BE2C (cell line): ENCODE data around the gene RFX2.

Experiments used
- DNase-seq: peaks from one replicate; pipeline ENCODE4 v3.0.0-alpha.2; 2020
- H3K27me3 ChIP-seq: fragments of 250-450 bp; sonication (Bioruptor Pico); 2 replicates; pipeline ENCODE4 v1.5.1; 2020; ENCODE audit warnings: mild to moderate bottlenecking
- H3K36me3 ChIP-seq: fragments of 250-450 bp; sonication (Bioruptor Pico); 2 replicates; pipeline ENCODE4 v1.5.1; 2020; ENCODE audit warnings: mild to moderate bottlenecking
- H3K4me1 ChIP-seq: fragments of 250-450 bp; sonication (Bioruptor Pico); 2 replicates; pipeline ENCODE4 v1.5.1; 2020
- H3K4me3 ChIP-seq: 2 replicates; pipeline ENCODE4 v1.5.1; 2011; ENCODE audit warnings: low read depth, low read length
- H3K9me3 ChIP-seq: fragments of 250-450 bp; sonication (Bioruptor Pico); 2 replicates; pipeline ENCODE4 v1.5.1; 2020
- CTCF ChIP-seq: IDR thresholded peaks from 2 replicates; pipeline ENCODE4 v1.5.1; 2012; ENCODE audit warnings: mild to moderate bottlenecking, low read depth, low read length

Gene RFX2

GRCh38 chr19:5956728-5957127 lies 153.6 kb downstream of the RFX2 start:
- no peaks in the 10 kb centered on the region for H3K9me3 ChIP-seq
- H3K4me1 ChIP-seq = peaks cover 67% of the 10 kb centered on the region
- H3K27me3 ChIP-seq = no peaks in the 10 kb centered on the region
- H3K4me3 ChIP-seq = no peak overlapping the region
- H3K36me3 ChIP-seq = peaks cover 6% of the 10 kb centered on the region; the same call in 1 of the 2 replicates
- no peak for DNase-seq
- TF ChIP-seq CTCF = no peak

GRCh38 chr19:5956323-5956722 lies 154.0 kb downstream of the RFX2 start:
- no peak for DNase-seq
- Histone ChIP-seq H3K4me1 (peaks cover 70% of the 10 kb centered on the region), H3K4me3 (no peak overlapping the region), H3K9me3 (no peaks in the 10 kb centered on the region), H3K36me3 (peaks cover 6% of the 10 kb centered on the region; the same call in 1 of the 2 replicates), H3K27me3 (no peaks in the 10 kb centered on the region)
- no peak for TF ChIP-seq CTCF

DNA sequence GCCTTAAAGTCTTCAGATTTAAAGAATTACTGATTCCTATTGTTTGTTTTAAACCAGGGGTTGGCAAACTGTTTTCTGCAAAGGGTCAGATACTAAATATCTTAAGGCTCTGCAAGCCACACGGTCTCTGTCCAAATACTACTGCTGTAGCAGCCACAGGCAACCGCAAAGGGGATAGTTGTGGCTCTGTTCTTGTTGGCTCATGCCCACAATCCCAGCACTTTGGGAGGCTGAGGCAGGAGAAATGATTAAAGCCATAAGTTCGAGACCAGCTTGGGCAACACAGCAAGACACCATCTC lies 154.7 kb downstream of the RFX2 start:
- Histone ChIP-seq H3K4me3 (no peak overlapping the region), H3K36me3 (peaks cover 8% of the 10 kb centered on the region; the same call in 1 of the 2 replicates), H3K9me3 (no peaks in the 10 kb centered on the region), H3K4me1 (peaks cover 67% of the 10 kb centered on the region), H3K27me3 (no peaks in the 10 kb centered on the region)
- no peak for TF ChIP-seq CTCF
- DNase-seq = no peak

GRCh38 chr19:5954293-5954692 lies 156.0 kb downstream of the RFX2 start:
- TF ChIP-seq CTCF = no peak
- H3K4me1 ChIP-seq = peaks cover 58% of the 10 kb centered on the region
- H3K4me3 ChIP-seq = no peak overlapping the region
- no peaks in the 10 kb centered on the region for H3K27me3 ChIP-seq
- no peak for DNase-seq
- H3K36me3 ChIP-seq = peaks cover 12% of the 10 kb centered on the region; the same call in 1 of the 2 replicates
- H3K9me3 ChIP-seq = no peaks in the 10 kb centered on the region

GRCh38 chr19:5953680-5954213 lies 156.6 kb downstream of the RFX2 start:
- Histone ChIP-seq H3K4me1 (peaks cover 59% of the 10 kb centered on the region), H3K9me3 (no peaks in the 10 kb centered on the region), H3K27me3 (no peaks in the 10 kb centered on the region), H3K4me3 (no peak overlapping the region), H3K36me3 (peaks cover 12% of the 10 kb centered on the region; the same call in 1 of the 2 replicates)
- TF ChIP-seq CTCF = no peak
- no peak for DNase-seq

DNA sequence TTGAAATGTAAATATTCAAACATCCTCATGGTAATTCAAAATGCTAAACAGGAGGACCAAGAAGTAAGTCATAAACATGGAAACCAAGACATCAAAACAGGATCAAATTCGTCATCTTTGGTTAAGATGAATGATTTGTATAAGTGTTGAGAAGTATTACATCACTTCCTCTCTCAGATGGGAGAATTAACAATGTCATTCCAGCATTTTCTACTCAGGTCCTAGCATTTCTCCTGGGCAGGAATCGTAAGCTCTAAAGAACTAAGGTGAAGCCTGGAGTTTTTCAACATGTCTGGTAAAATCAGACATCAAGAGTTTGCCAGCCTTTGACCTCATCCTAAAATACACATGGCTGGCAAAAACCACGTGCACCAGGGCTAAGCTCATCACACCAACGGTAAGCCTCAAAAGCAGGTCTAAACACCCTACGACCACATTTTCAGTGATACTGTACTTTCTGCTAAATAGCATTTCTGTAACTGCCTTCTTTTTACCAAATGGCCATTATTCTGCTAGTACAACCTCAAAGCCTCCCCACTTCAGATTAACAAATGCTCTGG lies 157.2 kb downstream of the RFX2 start:
- Histone ChIP-seq H3K9me3 (no peaks in the 10 kb centered on the region), H3K4me3 (no peak overlapping the region), H3K27me3 (no peaks in the 10 kb centered on the region), H3K4me1 (peaks cover 58% of the 10 kb centered on the region), H3K36me3 (peaks cover 12% of the 10 kb centered on the region; the same call in 1 of the 2 replicates)
- DNase-seq = no peak
- TF ChIP-seq CTCF = no peak
